Right atrium auricular region (tissue), 2 donors: ENCODE measurements around the gene GPSM1. TPM values are rescaled to one million over a fixed set of nuclear protein-coding genes. Genes with fewer than 3 reads are reported as not detected.

Experiments
- DNase-seq: peaks from one replicate; pipeline ENCODE4 v3.0.0-alpha.2; 2019; ENCODE audit warnings: low spot score
- H3K27ac ChIP-seq, 2 donors: fragments of 200-600 bp; sonication (generic); 1 replicate in 1 of 2; 2 replicates in 1 of 2; pipeline ENCODE4 v1.5.1; 2016 to 2019
- H3K27me3 ChIP-seq, 2 donors: fragments of 200-600 bp; sonication (generic); one replicate each; pipeline versions ENCODE4 v1.5.1 to v1.6.0; 2017 to 2019
- H3K36me3 ChIP-seq: fragments of 200-600 bp; sonication (generic); one replicate; pipeline ENCODE4 v1.5.1; 2016
- H3K4me1 ChIP-seq, 2 donors: fragments of 200-600 bp; sonication (generic); one replicate each; pipeline versions ENCODE4 v1.5.1 to v1.6.0; 2017 to 2019
- H3K4me3 ChIP-seq, 2 donors: fragments of 200-600 bp; sonication (generic); 1 replicate in 1 of 2; 2 replicates in 1 of 2; pipeline ENCODE4 v1.5.1; 2017 to 2019; ENCODE audit warnings: mild to moderate bottlenecking in 1 of 2, moderate library complexity in 1 of 2
- H3K9me3 ChIP-seq, 2 donors: fragments of 200-600 bp; sonication (generic); one replicate each; pipeline ENCODE4 v1.5.1; 2019
- CTCF ChIP-seq, 2 donors: fragments of 200-600 bp; sonication (generic); IDR thresholded peaks; one replicate each; pipeline ENCODE4 v1.5.1; 2019; ENCODE audit warnings: antibody characterized with exemption in 2 of 2
- total RNA-seq, 2 donors: library from RNA; depleted of rRNA; stranded (reverse); fragments of >200 nt; gene quantifications; one replicate each; pipeline ENCODE4 v1.1.0, GENCODE V29; 2016

The GPSM1 gene
- total RNA-seq, 2 donors from 2014 or later: 39.4 to 44.5 TPM

- no peak for TF ChIP-seq CTCF (IDR thresholded peaks at IDR 0.05)
- Histone ChIP-seq H3K4me3 (no peak overlapping the region), H3K27ac (no peak overlapping the region), H3K9me3 (no peaks in the 10 kb centered on the region), H3K27me3 (no peaks in the 10 kb centered on the region), H3K36me3 (no peaks in the 10 kb centered on the region), H3K4me1 (peaks cover 0 to 13% of the 10 kb centered on the region in 2 donors)
- no peak for DNase-seq
Measured at GRCh38 chr9:136371533-136371880, 44.2 kb downstream of the GPSM1 start.

- H3K4me3 ChIP-seq: no peak overlapping the region
Measured at GRCh38 chr9:136372006-136372405, 44.7 kb downstream of the GPSM1 start.

GRCh38 chr9:136372561-136373299, 45.4 kb downstream of the GPSM1 start:
- Histone ChIP-seq H3K4me3 (peak overlapping the region in 1 of 2 donors; percentile 27), H3K4me1 (peaks cover 0 to 13% of the 10 kb centered on the region in 2 donors), H3K27me3 (no peaks in the 10 kb centered on the region), H3K36me3 (no peaks in the 10 kb centered on the region), H3K27ac (no peak overlapping the region), H3K9me3 (no peaks in the 10 kb centered on the region)
- DNase-seq: peak; percentile 79
- TF ChIP-seq CTCF (IDR thresholded peaks at IDR 0.05): peak in 1 of 2 donors; percentile 13

More at GRCh38 chr9:136372006-136372405, 44.7 kb downstream of the GPSM1 start:
- no peak for TF ChIP-seq CTCF (IDR thresholded peaks at IDR 0.05)
- no peaks in the 10 kb centered on the region for H3K9me3 ChIP-seq
- no peaks in the 10 kb centered on the region for H3K36me3 ChIP-seq
- H3K4me1 ChIP-seq: peaks cover 0 to 13% of the 10 kb centered on the region in 2 donors
- no peaks in the 10 kb centered on the region for H3K27me3 ChIP-seq
- H3K27ac ChIP-seq: no peak overlapping the region
- DNase-seq: no peak

DNA sequence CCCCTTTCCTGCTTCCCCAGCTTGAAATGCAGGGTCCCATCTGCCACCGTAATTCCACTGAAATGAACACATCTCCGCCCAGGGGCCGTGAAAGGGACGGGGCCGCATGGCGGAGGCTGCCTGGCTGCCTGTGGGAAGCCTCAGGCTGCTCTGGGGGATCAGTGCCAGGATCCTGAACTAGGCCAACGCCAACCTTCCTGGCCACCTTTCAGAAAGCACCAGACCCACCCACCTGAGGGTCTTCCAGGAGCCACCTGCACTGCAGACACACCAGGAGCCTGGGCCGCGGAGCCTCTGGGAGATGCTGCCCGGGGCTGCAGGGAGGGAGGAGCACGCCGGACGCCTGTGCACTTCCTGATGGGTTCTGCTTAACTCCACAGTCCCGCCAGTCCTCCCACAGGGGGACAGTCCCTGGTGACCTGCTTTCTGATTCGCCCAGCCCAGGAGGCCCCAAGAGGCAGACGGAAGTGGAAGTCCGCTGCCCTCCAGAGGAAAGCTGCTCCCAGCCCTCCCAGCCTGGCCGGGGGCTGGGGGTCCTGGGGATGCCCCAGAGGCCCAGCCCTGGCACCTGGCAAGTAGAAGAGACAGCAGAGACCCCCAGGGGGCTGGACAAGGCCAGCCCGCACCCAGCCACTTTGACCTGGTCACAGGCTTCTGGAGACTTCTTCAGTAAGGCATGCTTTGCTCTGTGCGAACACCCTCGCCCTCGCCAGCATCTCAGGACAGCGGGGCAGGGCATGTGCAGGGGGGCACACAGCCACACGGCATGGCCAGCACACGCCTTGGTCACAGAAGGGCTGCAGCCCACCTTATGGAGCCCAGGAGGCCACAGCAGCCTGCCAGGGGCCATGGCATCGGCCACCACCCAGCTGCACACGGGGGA, 46.2 kb downstream of the GPSM1 start, which contains the start of gene CARD9:
Gene CARD9, minus strand, starts transcription at position 370 of the 883 bp plus-strand sequence. CDS start 1,591 bp downstream, outside the sequence.
- Histone ChIP-seq H3K27ac (no peak within 1 kb of the TSS), H3K36me3 (no peaks in the 10 kb centered on the region), H3K4me1 (peaks cover 0 to 19% of the 10 kb centered on the region in 2 donors), H3K27me3 (no peaks in the 10 kb centered on the region), H3K9me3 (no peaks in the 10 kb centered on the region), H3K4me3 (peak within 1 kb of the TSS in 1 of 2 donors; percentile 27)
- no peak for DNase-seq
- no peak for TF ChIP-seq CTCF (IDR thresholded peaks at IDR 0.05)

DNA sequence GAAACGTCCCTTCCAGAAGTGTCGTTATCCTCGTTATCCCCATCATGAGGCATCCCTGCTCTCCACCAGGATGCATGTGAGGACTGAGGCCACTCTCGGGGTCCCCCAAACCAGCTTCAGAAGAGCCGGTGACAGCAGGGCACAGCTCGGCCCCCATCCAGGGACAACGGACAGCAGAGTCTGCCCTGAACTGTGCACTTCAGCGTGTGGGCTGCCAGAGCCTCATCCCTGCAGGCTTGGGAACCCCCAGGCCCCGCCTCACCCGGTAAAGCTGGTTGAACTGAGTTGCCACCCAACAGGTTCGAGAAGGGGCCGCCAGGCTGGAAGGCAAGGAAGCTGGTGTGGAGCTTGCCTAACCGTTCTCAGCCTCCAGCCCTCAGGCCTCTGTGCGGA, 46.8 kb downstream of the GPSM1 start:
- no peak overlapping the region for H3K4me3 ChIP-seq
- H3K36me3 ChIP-seq: no peaks in the 10 kb centered on the region
- no peak for TF ChIP-seq CTCF (IDR thresholded peaks at IDR 0.05)
- DNase-seq: no peak
- H3K27ac ChIP-seq: no peak overlapping the region
- no peaks in the 10 kb centered on the region for H3K27me3 ChIP-seq
- H3K9me3 ChIP-seq: no peaks in the 10 kb centered on the region
- H3K4me1 ChIP-seq: peaks cover 0 to 24% of the 10 kb centered on the region in 2 donors
